ENCODE results near the gene MND1. TPM values are rescaled to one million over a fixed set of nuclear protein-coding genes. Genes with fewer than 3 reads are reported as not detected.

MND1 gene
- total RNA-seq, 2 experiments from 2014 or later = 59.4 to 101 TPM

DNA sequence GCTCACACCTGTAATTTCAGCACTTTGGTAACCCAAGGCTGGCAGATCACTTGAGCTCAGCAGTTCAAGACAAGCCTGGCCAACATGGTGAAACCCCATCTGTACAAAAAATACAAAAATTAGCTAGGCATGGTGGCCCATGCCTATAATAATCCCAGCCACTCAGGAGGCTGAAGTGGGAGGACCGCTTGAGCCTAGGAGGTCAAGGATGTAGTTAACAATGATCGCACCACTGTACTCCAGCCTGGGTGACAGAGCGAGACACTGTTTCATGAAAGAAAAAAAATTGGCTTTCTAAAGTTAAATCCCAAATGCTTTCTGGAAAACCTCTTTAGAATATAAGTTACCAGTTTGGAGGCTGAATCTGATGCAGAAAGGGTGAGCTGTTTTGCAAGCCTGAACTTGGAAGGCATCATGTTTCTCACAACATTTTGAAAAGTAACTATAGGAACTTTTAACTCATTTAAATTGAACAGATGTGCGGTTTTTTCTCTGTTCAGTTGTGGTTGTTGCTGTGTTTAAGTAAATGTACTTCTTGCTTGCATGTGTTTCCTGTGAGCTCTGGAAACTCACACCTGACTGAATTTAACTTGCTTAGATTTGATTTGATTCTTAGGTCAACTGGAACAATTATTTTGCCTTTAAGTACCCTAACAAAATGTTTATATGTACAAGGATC, 81.9 kb downstream of the MND1 start:
- Histone ChIP-seq H3K79me2 (ENCODE audit: insufficient read depth, low read depth, low read length) (peaks cover 5% of the 10 kb centered on the region; the same call in 1 of the 2 replicates), H3K9me3 (ENCODE audit: low read length) (no peaks in the 10 kb centered on the region; the same call in 1 of the 2 replicates), H2AFZ (ENCODE audit: low read length) (peak overlapping the region; percentile 51; the same call in 1 of the 2 replicates), H3K4me2 (ENCODE audit: low read length) (peak overlapping the region; percentile 68), H3K4me1 (ENCODE audit: insufficient read depth, low read length, poor library complexity, severe bottlenecking) (peaks cover 75% of the 10 kb centered on the region), H3K36me3 (ENCODE audit: insufficient read depth, low read length) (no peaks in the 10 kb centered on the region), H3K9me2 (ENCODE audit: insufficient read depth, low read length) (no peaks in the 10 kb centered on the region), H3K27ac (ENCODE audit: low read depth, low read length, poor library complexity, severe bottlenecking) (peak overlapping the region; percentile 94), H4K20me1 (ENCODE audit: insufficient read depth, low read length) (no peaks in the 10 kb centered on the region), H3K4me3 (ENCODE audit: low read depth, low read length, poor library complexity, severe bottlenecking) (peak overlapping the region; percentile 37)
- TSS peak; percentile 75 for BruUV-seq (replicated peaks)
- no peak for TF ChIP-seq EZH2phosphoT487 (IDR thresholded peaks at IDR 0.05; ENCODE audit: borderline replicate concordance, low read depth, low read length)
- TF ChIP-seq CTCF (conservative IDR thresholded peaks at IDR 0.05; ENCODE audit: low read length) = no peak
- POLR2A ChIA-PET = interaction anchor here (0.6 to 10.0 kb wide), 20 partner anchors 8 to 921 kb away, joined by 3 to 168 read pairs (median 5); partner anchors contain the start of genes MND1 and TMEM131L
- CTCF ChIA-PET (ENCODE audit: unreplicated experiment) = interaction anchor here (1.3 kb wide), 1 partner anchor 10 kb away, joined by 4 read pairs; no protein-coding TSS in a partner anchor
- DNase-seq (ENCODE audit: low spot score) = peak; percentile 90
- intact Hi-C loops (cut with micrococcal nuclease; ENCODE audit: unreplicated experiment) = loop anchor here (1.0 kb wide), 1 partner anchor 81 kb away; no protein-coding TSS in a partner anchor

- intact Hi-C loops (cut with micrococcal nuclease; ENCODE audit: unreplicated experiment) = no loop called here
- H3K4me3 ChIP-seq (ENCODE audit: low read depth, low read length, poor library complexity, severe bottlenecking) = peak overlapping the region; percentile 37
- ChIA-PET CTCF (ENCODE audit: unreplicated experiment) (interaction anchor here (0.7 to 0.9 kb wide), 2 partner anchors 36 to 79 kb away, joined by 3 read pairs; no protein-coding TSS in a partner anchor), POLR2A (interaction anchor here (0.5 to 10.0 kb wide), 16 partner anchors 10 to 150 kb away, joined by 3 to 168 read pairs (median 4); partner anchors contain the start of genes MND1 and TMEM131L)
- DNase-seq (ENCODE audit: low spot score) = peak; percentile 68
- no peak for TF ChIP-seq CTCF (conservative IDR thresholded peaks at IDR 0.05; ENCODE audit: low read length)
- no peak for TF ChIP-seq EZH2phosphoT487 (IDR thresholded peaks at IDR 0.05; ENCODE audit: borderline replicate concordance, low read depth, low read length)
- H2AFZ ChIP-seq (ENCODE audit: low read length) = peak overlapping the region; percentile 5; the same call in 1 of the 2 replicates
- H3K27ac ChIP-seq (ENCODE audit: low read depth, low read length, poor library complexity, severe bottlenecking) = peak overlapping the region; percentile 94
- no peaks in the 10 kb centered on the region for H3K9me2 ChIP-seq (ENCODE audit: insufficient read depth, low read length)
- peaks cover 12% of the 10 kb centered on the region; the same call in 1 of the 2 replicates for H3K79me2 ChIP-seq (ENCODE audit: insufficient read depth, low read depth, low read length)
- peak overlapping the region; percentile 68 for H3K4me2 ChIP-seq (ENCODE audit: low read length)
- H3K4me1 ChIP-seq (ENCODE audit: insufficient read depth, low read length, poor library complexity, severe bottlenecking) = peaks cover 81% of the 10 kb centered on the region
- no TSS peak for BruUV-seq (replicated peaks)
- no peaks in the 10 kb centered on the region; the same call in 1 of the 2 replicates for H3K9me3 ChIP-seq (ENCODE audit: low read length)
- H4K20me1 ChIP-seq (ENCODE audit: insufficient read depth, low read length) = no peaks in the 10 kb centered on the region
- no peaks in the 10 kb centered on the region for H3K36me3 ChIP-seq (ENCODE audit: insufficient read depth, low read length)
Observed at GRCh38 chr4:153427363-153428071, 83.0 kb downstream of the MND1 start.

Measured in OCI-LY7 (cell line).